Loucy (cell line): Measurements from ENCODE around the gene VPS16.

Experiments used
- EZH2phosphoT487 ChIP-seq: fragments of 200-600 bp; IDR thresholded peaks from 2 replicates; pipeline ENCODE4 v1.6.1; 2018; ENCODE audit warnings: antibody characterized with exemption, mild to moderate bottlenecking, moderate library complexity, borderline replicate concordance
- TF ChIP-seq, protein P1 (sequence below): fragments of 200-600 bp; sonication (generic); conservative IDR thresholded peaks from 2 replicates; pipeline ENCODE4 v1.5.1; 2014; ENCODE audit warnings: mild to moderate bottlenecking, antibody characterized with exemption, low read length

- TF ChIP-seq, protein P1, sequence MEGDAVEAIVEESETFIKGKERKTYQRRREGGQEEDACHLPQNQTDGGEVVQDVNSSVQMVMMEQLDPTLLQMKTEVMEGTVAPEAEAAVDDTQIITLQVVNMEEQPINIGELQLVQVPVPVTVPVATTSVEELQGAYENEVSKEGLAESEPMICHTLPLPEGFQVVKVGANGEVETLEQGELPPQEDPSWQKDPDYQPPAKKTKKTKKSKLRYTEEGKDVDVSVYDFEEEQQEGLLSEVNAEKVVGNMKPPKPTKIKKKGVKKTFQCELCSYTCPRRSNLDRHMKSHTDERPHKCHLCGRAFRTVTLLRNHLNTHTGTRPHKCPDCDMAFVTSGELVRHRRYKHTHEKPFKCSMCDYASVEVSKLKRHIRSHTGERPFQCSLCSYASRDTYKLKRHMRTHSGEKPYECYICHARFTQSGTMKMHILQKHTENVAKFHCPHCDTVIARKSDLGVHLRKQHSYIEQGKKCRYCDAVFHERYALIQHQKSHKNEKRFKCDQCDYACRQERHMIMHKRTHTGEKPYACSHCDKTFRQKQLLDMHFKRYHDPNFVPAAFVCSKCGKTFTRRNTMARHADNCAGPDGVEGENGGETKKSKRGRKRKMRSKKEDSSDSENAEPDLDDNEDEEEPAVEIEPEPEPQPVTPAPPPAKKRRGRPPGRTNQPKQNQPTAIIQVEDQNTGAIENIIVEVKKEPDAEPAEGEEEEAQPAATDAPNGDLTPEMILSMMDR: no peak
- TF ChIP-seq EZH2phosphoT487: no peak
Measured at GRCh38 chr20:2888224-2888955, 47.8 kb downstream of the VPS16 start.
